GM06990 (cell line): ENCODE data around the gene PCBP3.
"Not testable (repeated sequence)": the region's sequence is repeated elsewhere in the genome, so short reads cannot be mapped to it uniquely, and the experiment has no call there.

ENCODE experiments used
- DNase-seq: peaks from one replicate; pipeline ENCODE4 v3.0.0-alpha.2; 2011; ENCODE audit not compliant: insufficient read length; ENCODE audit errors: extremely low read depth
- H3K27me3 ChIP-seq: replicated peaks from 2 replicates; pipeline ENCODE4 v1.6.0; 2011; ENCODE audit warnings: low read length; ENCODE audit not compliant: control insufficient read depth, insufficient read depth
- H3K36me3 ChIP-seq: 2 replicates; pipeline ENCODE4 v1.5.1; 2011; ENCODE audit warnings: low read length; ENCODE audit not compliant: control insufficient read depth, insufficient read depth
- H3K4me3 ChIP-seq: replicated peaks from 2 replicates; pipeline ENCODE4 v1.5.1; 2011; ENCODE audit warnings: low read depth, mild to moderate bottlenecking, control low read depth, low read length
- CTCF ChIP-seq: IDR thresholded peaks from 2 replicates; pipeline ENCODE4 v1.5.1; 2011; ENCODE audit warnings: low read length, control low read depth, mild to moderate bottlenecking, inconsistent platforms; ENCODE audit not compliant: insufficient read depth, poor library complexity, severe bottlenecking

PCBP3 gene

GRCh38 chr21:45880097-45881068 is 236.9 kb downstream of the PCBP3 start:
- DNase-seq, result peak; percentile 27
- H3K27me3 ChIP-seq, result no peaks in the 10 kb centered on the region; the same call in 1 of the 2 replicates
- no peak overlapping the region for H3K4me3 ChIP-seq
- TF ChIP-seq CTCF, result peak; percentile 78
- no peaks in the 10 kb centered on the region for H3K36me3 ChIP-seq

- Histone ChIP-seq H3K36me3 (no peaks in the 10 kb centered on the region), H3K4me3 (no peak overlapping the region), H3K27me3 (no peaks in the 10 kb centered on the region)
- TF ChIP-seq CTCF, result no peak
- no peak for DNase-seq
Measured at GRCh38 chr21:45882645-45883044, 239.1 kb downstream of the PCBP3 start.

- Histone ChIP-seq H3K36me3 (no peaks in the 10 kb centered on the region), H3K4me3 (no peak overlapping the region), H3K27me3 (no peaks in the 10 kb centered on the region)
- TF ChIP-seq CTCF, result no peak
- no peak for DNase-seq
Measured at GRCh38 chr21:45883090-45883489, 239.6 kb downstream of the PCBP3 start.

GRCh38 chr21:45885597-45885929 is 242.0 kb downstream of the PCBP3 start:
- H3K36me3 ChIP-seq, result no peaks in the 10 kb centered on the region
- no peak for DNase-seq
- TF ChIP-seq CTCF, result no peak
- no peak overlapping the region for H3K4me3 ChIP-seq
- no peaks in the 10 kb centered on the region for H3K27me3 ChIP-seq

- H3K36me3 ChIP-seq, H3K4me3 ChIP-seq, H3K27me3 ChIP-seq: not testable (repeated sequence)
- peak; percentile 34 for DNase-seq
Measured at GRCh38 chr21:45885930-45886601, 242.5 kb downstream of the PCBP3 start.

- H3K27me3 ChIP-seq, result no peaks in the 10 kb centered on the region
- no peak overlapping the region for H3K4me3 ChIP-seq
- H3K36me3 ChIP-seq, result no peaks in the 10 kb centered on the region
- no peak for TF ChIP-seq CTCF
- DNase-seq, result no peak
Measured at GRCh38 chr21:45886610-45887026, 243.1 kb downstream of the PCBP3 start.
